ENCODE data around the gene SLC39A13. TPM values are rescaled to one million over a fixed set of nuclear protein-coding genes. Genes with fewer than 3 reads are reported as not detected.
A peak's percentile ranks its signal among the peaks of the same experiment; 100 is the strongest.

Gene SLC39A13
- 34.0 and 51.1 TPM in 2 replicates for total RNA-seq (2014; rRNA removed; shearing (Covaris generic); ENCODE audit: low replicate concordance)

GRCh38 chr11:47407746-47408590 is at the start of gene SLC39A13:
Gene SLC39A13, plus strand, starts transcription at chr11:47408590. Its CDS starts 1,505 bp downstream, at chr11:47410095.
- DNase-seq = peak; percentile 95
- no peaks in the 10 kb centered on the region for H3K27me3 ChIP-seq
- peak within 1 kb of the TSS; percentile 86 for H3K4me3 ChIP-seq
- H3K36me3 ChIP-seq = peaks cover 28% of the 10 kb centered on the region
- H3K9me3 ChIP-seq = no peaks in the 10 kb centered on the region

GRCh38 chr11:47358731-47359051 is 49.7 kb upstream of the SLC39A13 start:
- Histone ChIP-seq H3K4me3 (no peak overlapping the region), H3K36me3 (no peaks in the 10 kb centered on the region), H3K27me3 (no peaks in the 10 kb centered on the region), H3K9me3 (no peaks in the 10 kb centered on the region)
- DNase-seq = no peak

- Histone ChIP-seq H3K9me3 (no peaks in the 10 kb centered on the region), H3K4me3 (no peak overlapping the region), H3K27me3 (no peaks in the 10 kb centered on the region), H3K36me3 (no peaks in the 10 kb centered on the region)
- no peak for DNase-seq
Measured at GRCh38 chr11:47359162-47359561, 49.2 kb upstream of the SLC39A13 start.

DNA sequence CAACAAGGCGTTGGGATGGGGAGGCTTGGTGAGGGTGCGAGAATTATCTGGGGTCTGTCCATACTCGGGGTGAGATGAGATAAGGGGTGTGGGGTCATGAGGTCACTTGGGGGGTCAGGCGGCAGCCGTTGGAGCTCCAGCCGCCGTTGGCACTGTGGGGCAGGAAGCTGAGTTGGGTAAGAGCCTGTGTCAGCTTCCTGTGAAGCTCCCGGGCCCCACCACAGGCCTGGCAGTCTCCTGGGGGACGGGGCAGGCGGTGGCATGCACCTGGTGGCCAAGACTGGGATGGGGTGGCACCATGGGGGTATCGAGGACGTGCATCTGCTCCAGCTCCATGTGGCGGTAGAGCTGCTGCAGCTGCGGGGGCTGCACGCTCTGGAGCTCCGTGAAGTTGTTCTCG is 48.8 kb upstream of the SLC39A13 start:
- H3K27me3 ChIP-seq = no peaks in the 10 kb centered on the region
- no peaks in the 10 kb centered on the region for H3K36me3 ChIP-seq
- no peak for DNase-seq
- no peak overlapping the region for H3K4me3 ChIP-seq
- H3K9me3 ChIP-seq = no peaks in the 10 kb centered on the region

GRCh38 chr11:47360341-47360740 is 48.0 kb upstream of the SLC39A13 start:
- H3K27me3 ChIP-seq = no peaks in the 10 kb centered on the region
- no peak for DNase-seq

DNA sequence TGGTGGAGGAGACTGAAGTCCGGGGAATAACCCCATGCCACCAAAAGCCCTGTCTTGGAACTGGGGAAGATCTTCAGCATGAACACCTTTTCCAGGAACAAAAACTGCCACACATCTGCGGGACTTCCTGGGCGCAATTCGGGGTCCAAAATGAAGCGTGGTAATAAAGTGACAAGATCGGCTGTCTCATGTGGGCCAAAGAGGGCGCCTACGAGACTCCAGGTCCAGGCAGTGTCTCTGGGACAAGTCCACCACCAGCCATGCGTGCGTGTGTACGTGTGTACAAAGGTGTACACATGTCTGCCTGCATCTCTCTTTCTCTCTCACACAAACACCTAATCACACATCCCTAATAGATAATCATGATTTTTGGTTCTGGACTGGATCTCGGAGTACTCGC is 47.0 kb upstream of the SLC39A13 start:
- no peak for DNase-seq
- no peaks in the 10 kb centered on the region for H3K9me3 ChIP-seq
- no peak overlapping the region for H3K4me3 ChIP-seq
- H3K27me3 ChIP-seq = no peaks in the 10 kb centered on the region
- no peaks in the 10 kb centered on the region for H3K36me3 ChIP-seq

More at GRCh38 chr11:47360341-47360740, 48.0 kb upstream of the SLC39A13 start:
- Histone ChIP-seq H3K36me3 (no peaks in the 10 kb centered on the region), H3K9me3 (no peaks in the 10 kb centered on the region), H3K4me3 (no peak overlapping the region)

- Histone ChIP-seq H3K36me3 (no peaks in the 10 kb centered on the region), H3K9me3 (no peaks in the 10 kb centered on the region), H3K4me3 (no peak overlapping the region), H3K27me3 (peaks cover 4% of the 10 kb centered on the region; the same call in 1 of the 2 replicates)
- DNase-seq = no peak
Measured at GRCh38 chr11:47366020-47366490, 42.3 kb upstream of the SLC39A13 start.

DNA sequence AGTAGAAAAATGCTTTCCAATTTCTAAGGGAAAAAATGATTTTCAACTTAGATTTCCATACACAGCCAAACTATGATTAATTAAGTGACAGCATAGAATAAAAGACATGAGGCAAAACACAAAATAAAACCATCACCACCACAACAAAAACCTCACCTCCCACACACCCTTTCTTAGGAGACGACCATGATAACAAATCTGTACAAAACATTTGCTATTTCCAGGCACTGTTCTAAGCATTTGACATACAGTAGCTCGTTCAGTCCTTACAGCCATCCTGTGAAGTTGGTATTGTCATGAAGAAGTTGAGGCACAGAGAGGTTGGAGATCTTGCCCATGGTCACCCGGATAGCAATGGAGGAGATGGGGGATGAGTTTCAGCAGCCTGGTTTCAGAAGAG is 38.7 kb upstream of the SLC39A13 start:
- Histone ChIP-seq H3K4me3 (no peak overlapping the region), H3K36me3 (no peaks in the 10 kb centered on the region), H3K9me3 (no peaks in the 10 kb centered on the region), H3K27me3 (peaks cover 4% of the 10 kb centered on the region; the same call in 1 of the 2 replicates)
- DNase-seq = no peak

DNA sequence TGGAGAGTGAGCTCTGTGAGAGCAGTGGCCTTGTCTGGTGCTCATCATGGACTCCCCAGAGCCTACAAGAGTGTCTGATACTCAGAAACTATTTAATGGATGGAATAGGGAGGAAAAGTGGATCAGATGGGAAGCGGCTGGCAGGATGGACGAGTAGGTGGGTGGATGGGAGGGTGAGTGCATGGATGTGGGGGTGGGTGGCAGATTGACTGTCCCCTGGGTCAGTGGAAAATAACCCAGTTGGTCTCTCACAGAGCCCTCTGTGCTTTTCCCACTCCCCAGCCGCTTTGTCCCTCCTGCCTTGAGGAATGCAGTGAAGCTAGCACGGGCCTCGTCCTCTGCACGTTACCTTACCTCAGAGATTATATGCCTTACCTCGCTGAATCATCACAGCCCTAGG is 36.0 kb upstream of the SLC39A13 start:
- Histone ChIP-seq H3K4me3 (no peak overlapping the region), H3K9me3 (no peaks in the 10 kb centered on the region), H3K27me3 (peaks cover 4% of the 10 kb centered on the region; the same call in 1 of the 2 replicates), H3K36me3 (no peaks in the 10 kb centered on the region)
- no peak for DNase-seq

- DNase-seq = peak; percentile 69
- H3K36me3 ChIP-seq = no peaks in the 10 kb centered on the region
- H3K4me3 ChIP-seq = no peak overlapping the region
- H3K27me3 ChIP-seq = no peaks in the 10 kb centered on the region
- no peaks in the 10 kb centered on the region for H3K9me3 ChIP-seq
Measured at GRCh38 chr11:47373876-47374719, 34.3 kb upstream of the SLC39A13 start.

GRCh38 chr11:47374720-47375019 is 33.7 kb upstream of the SLC39A13 start:
- no peak overlapping the region for H3K4me3 ChIP-seq
- H3K36me3 ChIP-seq = no peaks in the 10 kb centered on the region
- H3K27me3 ChIP-seq = no peaks in the 10 kb centered on the region
- no peaks in the 10 kb centered on the region for H3K9me3 ChIP-seq
- no peak for DNase-seq

- DNase-seq = no peak
- no peaks in the 10 kb centered on the region for H3K27me3 ChIP-seq
- H3K4me3 ChIP-seq = no peak overlapping the region
- no peaks in the 10 kb centered on the region for H3K36me3 ChIP-seq
- H3K9me3 ChIP-seq = no peaks in the 10 kb centered on the region
Measured at GRCh38 chr11:47375020-47375419, 33.4 kb upstream of the SLC39A13 start.

- H3K9me3 ChIP-seq = no peaks in the 10 kb centered on the region
- H3K36me3 ChIP-seq = no peaks in the 10 kb centered on the region
- no peaks in the 10 kb centered on the region for H3K27me3 ChIP-seq
- no peak for DNase-seq
- no peak overlapping the region for H3K4me3 ChIP-seq
Measured at GRCh38 chr11:47375546-47376085, 32.8 kb upstream of the SLC39A13 start.

GRCh38 chr11:47376107-47376524 is 32.3 kb upstream of the SLC39A13 start:
- Histone ChIP-seq H3K9me3 (no peaks in the 10 kb centered on the region), H3K4me3 (no peak overlapping the region), H3K27me3 (no peaks in the 10 kb centered on the region), H3K36me3 (no peaks in the 10 kb centered on the region)
- no peak for DNase-seq

- no peak overlapping the region for H3K4me3 ChIP-seq
- H3K27me3 ChIP-seq = no peaks in the 10 kb centered on the region
- no peaks in the 10 kb centered on the region for H3K36me3 ChIP-seq
- DNase-seq = no peak
- no peaks in the 10 kb centered on the region for H3K9me3 ChIP-seq
Measured at GRCh38 chr11:47376525-47377371, 31.6 kb upstream of the SLC39A13 start.

DNA sequence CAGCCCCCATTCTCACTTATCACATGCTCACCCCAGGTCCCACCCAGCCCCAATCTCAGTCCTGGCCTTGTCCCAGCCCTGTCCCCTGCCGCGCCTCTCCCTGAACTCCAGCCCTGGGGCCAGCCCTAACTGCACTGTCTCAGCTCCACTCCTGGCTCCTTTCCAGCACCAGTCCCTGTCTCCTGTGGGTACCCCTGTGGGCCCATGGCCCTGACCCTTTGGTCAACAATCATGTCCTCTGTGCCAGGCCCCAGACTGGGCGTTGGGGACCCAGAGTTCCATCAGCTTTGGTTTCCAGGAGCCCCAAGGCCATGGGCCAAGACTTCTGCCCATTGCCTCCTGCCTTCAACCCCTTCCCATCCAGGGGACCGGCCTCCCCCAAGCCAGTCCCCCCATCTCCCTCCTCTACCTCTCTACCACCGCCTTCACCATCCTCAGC is 30.8 kb upstream of the SLC39A13 start:
- no peaks in the 10 kb centered on the region for H3K27me3 ChIP-seq
- no peak for DNase-seq
- H3K4me3 ChIP-seq = no peak overlapping the region
- H3K36me3 ChIP-seq = no peaks in the 10 kb centered on the region
- H3K9me3 ChIP-seq = no peaks in the 10 kb centered on the region
